Retina (tissue), 1 donor: ENCODE results near the gene IKBKG.
"Not testable (repeated sequence)": the region's sequence is repeated elsewhere in the genome, so short reads cannot be mapped to it uniquely, and the experiment has no call there.

Experiments used
- DNase-seq: peaks from one replicate; pipeline ENCODE4 v3.0.0-alpha.2; 2016

The IKBKG gene

GRCh38 chrX:154560326-154560725 lies 12.9 kb downstream of the IKBKG start:
- not testable (repeated sequence) for DNase-seq

- DNase-seq, result not testable (repeated sequence)
Measured at GRCh38 chrX:154562295-154562694, 14.9 kb downstream of the IKBKG start.

- not testable (repeated sequence) for DNase-seq
Measured at GRCh38 chrX:154570361-154570760, 22.9 kb downstream of the IKBKG start.

- not testable (repeated sequence) for DNase-seq
Measured at GRCh38 chrX:154573061-154573460, 25.6 kb downstream of the IKBKG start.

GRCh38 chrX:154575076-154575475 lies 27.7 kb downstream of the IKBKG start:
- not testable (repeated sequence) for DNase-seq

GRCh38 chrX:154582994-154583393 lies 35.6 kb downstream of the IKBKG start:
- DNase-seq, result not testable (repeated sequence)

GRCh38 chrX:154584585-154585183 lies 37.3 kb downstream of the IKBKG start, which contains the start of gene CTAG1A:
CTAG1A (plus strand) TSS chrX:154585133; CDS start chrX:154585207, 74 bp downstream.
- DNase-seq, result not testable (repeated sequence)

GRCh38 chrX:154590415-154590814 lies 43.0 kb downstream of the IKBKG start:
- not testable (repeated sequence) for DNase-seq

GRCh38 chrX:154592505-154592904 lies 45.1 kb downstream of the IKBKG start:
- no peak for DNase-seq

- no peak for DNase-seq
Measured at GRCh38 chrX:154593201-154593600, 45.8 kb downstream of the IKBKG start.

- DNase-seq, result no peak
Measured at GRCh38 chrX:154594491-154594890, 47.1 kb downstream of the IKBKG start.

GRCh38 chrX:154595559-154596249 lies 48.3 kb downstream of the IKBKG start:
- no peak for DNase-seq

- DNase-seq, result no peak
Measured at GRCh38 chrX:154596290-154596929, 49.0 kb downstream of the IKBKG start.

GRCh38 chrX:154597221-154597620 lies 49.8 kb downstream of the IKBKG start:
- DNase-seq, result no peak

- no peak for DNase-seq
Measured at GRCh38 chrX:154598656-154599055, 51.2 kb downstream of the IKBKG start.

- no peak for DNase-seq
Measured at GRCh38 chrX:154599531-154599930, 52.1 kb downstream of the IKBKG start.

GRCh38 chrX:154600759-154601374 lies 53.4 kb downstream of the IKBKG start:
- no peak for DNase-seq

- no peak for DNase-seq
Measured at GRCh38 chrX:154602226-154602625, 54.8 kb downstream of the IKBKG start.

- DNase-seq, result no peak
Measured at GRCh38 chrX:154602766-154603437, 55.5 kb downstream of the IKBKG start.

GRCh38 chrX:154603438-154604430 lies 56.3 kb downstream of the IKBKG start:
- no peak for DNase-seq

- DNase-seq, result no peak
Measured at GRCh38 chrX:154605566-154605965, 58.1 kb downstream of the IKBKG start.

GRCh38 chrX:154607370-154607769 lies 60.0 kb downstream of the IKBKG start:
- DNase-seq, result no peak
